A549 (cell line): ENCODE measurements around the gene SPSB3. TPM values are rescaled to one million over a fixed set of nuclear protein-coding genes. Genes with fewer than 3 reads are reported as not detected.

Experiments used
- ATAC-seq, 2 experiments: fragments of 200-7000 bp in 1 of 2; fragments of >200 bp in 1 of 2; cut with Nextera tagmentation in 1 of 2; cut with Tn5 transposase in 1 of 2; 3 replicates each; pipeline versions ENCODE4 v1.8.0 to v1.9.1; 2018 to 2020; ENCODE audit warnings: mild to moderate bottlenecking in 1 of 2, moderate library complexity in 1 of 2
- CTCF ChIA-PET: fragments of 300-600 bp; sonication (Branson Sonifier 250); formaldehyde crosslinking; extraction: SDS; loops from one replicate; lab custom pipeline; 2021; ENCODE audit warnings: antibody characterized with exemption, inconsistent platforms; lab: Yijun Ruan, JAX
- POLR2A ChIA-PET: fragments of 350-600 bp; formaldehyde crosslinking; extraction: SDS; loops from one replicate; lab custom pipeline; 2021; ENCODE audit warnings: antibody characterized with exemption, inconsistent platforms; lab: Yijun Ruan, JAX
- DNase-seq, 2 experiments: peaks; one replicate each; pipeline versions ENCODE4 v3.0.0 to v3.0.0-alpha.2; 2011 to 2016; ENCODE audit warnings: low read depth in 1 of 2, low spot score in 1 of 2
- FAIRE-seq: peaks from 2 replicates; lab custom pipeline; 2011; peaks lifted over from hg19 to GRCh38; lab: Jason Lieb, UNC
- H3K27ac ChIP-seq, 2 experiments: fragments of >200 bp; sonication (Bioruptor Twin); formaldehyde crosslinking; 3 replicates each; pipeline ENCODE4 v1.5.1; 2016 to 2017
- H3K4me1 ChIP-seq: fragments of >200 bp; sonication (Bioruptor Twin); formaldehyde crosslinking; 3 replicates; pipeline ENCODE4 v1.6.1; 2016
- H3K4me2 ChIP-seq: fragments of >200 bp; sonication (Bioruptor Twin); formaldehyde crosslinking; 3 replicates; pipeline ENCODE4 v1.6.1; 2016
- H3K4me3 ChIP-seq: fragments of >200 bp; sonication (Bioruptor Twin); formaldehyde crosslinking; 3 replicates; pipeline ENCODE4 v1.5.1; 2016
- H3K9me3 ChIP-seq: fragments of >200 bp; sonication (Bioruptor Twin); formaldehyde crosslinking; 3 replicates; pipeline ENCODE4 v1.6.1; 2016
- CEBPB ChIP-seq, 2 experiments: fragments of >200 bp in 1 of 2; sonication (Bioruptor Twin) in 1 of 2; formaldehyde crosslinking in 1 of 2; IDR thresholded peaks; 2 replicates each; pipeline ENCODE4 v1.6.1; 2012 to 2016
- FOXS1 ChIP-seq: fragments of 250-450 bp; sonication (Bioruptor Pico); IDR thresholded peaks from 2 replicates; pipeline ENCODE4 v1.5.0; 2020; ENCODE audit warnings: mild to moderate bottlenecking, moderate library complexity
- NFE2L2 ChIP-seq: fragments of 150-350 bp; conservative IDR thresholded peaks from 2 replicates; pipeline ENCODE4 v1.6.1; 2014; ENCODE audit warnings: low read length
- PBX3 ChIP-seq: IDR thresholded peaks from 2 replicates; pipeline ENCODE4 v1.6.1; 2012
- POLR2A ChIP-seq: IDR thresholded peaks from 2 replicates; pipeline ENCODE4 v1.6.1; 2012; ENCODE audit warnings: mild to moderate bottlenecking, low read length
- POLR2AphosphoS2 ChIP-seq: conservative IDR thresholded peaks from 2 replicates; pipeline ENCODE4 v1.6.1; 2012; ENCODE audit warnings: low read length, improper control_type of control experiment, inconsistent platforms
- REST ChIP-seq: fragments of 200-600 bp; sonication (generic); IDR thresholded peaks from 2 replicates; pipeline ENCODE4 v1.6.1; 2016; ENCODE audit warnings: antibody characterized with exemption, mild to moderate bottlenecking, moderate library complexity
- SMC3 ChIP-seq: fragments of >200 bp; sonication (Bioruptor Twin); formaldehyde crosslinking; IDR thresholded peaks from 3 replicates; pipeline ENCODE4 v1.6.1; 2018; ENCODE audit warnings: inconsistent platforms
- SREBF2 ChIP-seq: fragments of 450-650 bp; IDR thresholded peaks from 2 replicates; pipeline ENCODE4 v1.6.1; 2014; ENCODE audit warnings: mild to moderate bottlenecking, moderate library complexity
- ZC3H11A ChIP-seq: fragments of 450-650 bp; IDR thresholded peaks from 2 replicates; pipeline ENCODE4 v1.6.1; 2014; ENCODE audit warnings: antibody characterized with exemption, mild to moderate bottlenecking
- WGBS: methylation state at CpG from one replicate; pipeline ENCODE4 v1.1.6; 2017; ENCODE audit errors: missing lambda C conversion rate; 5-methylcytosine and 5-hydroxymethylcytosine counted together
- polyA plus RNA-seq, 4 experiments: library from polyadenylated mRNA; depleted of rRNA in 3 of 4; stranded (reverse); fragments of >200 nt; fragmentation: RNase III in 1 of 4; extraction: RNeasy Plus Mini Kit Qiagen cat#74134 plus additional on column Dnase treatment in 1 of 4; gene quantifications; 2 replicates in 3 of 4; 3 replicates in 1 of 4; pipeline ENCODE4 v1.2.3, GENCODE V29; 2011 to 2017

Gene SPSB3
- polyA plus RNA-seq, 2 of the 4 experiments (the other 2 are of a cell fraction) = 9.2 to 14.6 TPM

DNA sequence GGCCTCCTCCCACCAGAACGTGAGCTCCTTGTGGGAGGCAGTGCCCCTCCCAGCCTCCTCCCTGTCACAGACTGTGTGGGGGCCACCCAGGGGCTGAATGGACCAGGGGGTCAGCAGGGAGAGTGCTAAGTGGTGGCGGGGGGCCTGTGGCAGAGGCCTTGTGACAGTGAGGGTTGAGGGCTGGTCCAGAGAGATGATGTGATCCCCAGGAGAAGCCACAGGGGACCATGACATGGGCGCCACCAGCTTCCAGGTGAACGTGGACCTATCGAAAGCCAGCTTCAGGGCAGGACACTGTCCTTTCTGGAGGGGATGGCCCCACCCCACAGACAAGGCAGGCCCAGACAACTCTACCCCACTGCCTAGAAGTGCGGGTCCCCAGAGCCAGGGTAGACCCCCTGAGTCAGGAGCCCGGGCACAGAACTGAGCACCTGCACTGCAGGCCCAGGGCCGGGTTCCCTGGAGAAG lies 3.1 kb downstream of the SPSB3 start:
- ChIA-PET CTCF (interaction anchor here (0.8 to 1.3 kb wide), 3 partner anchors 8 to 72 kb away, joined by 3 to 5 read pairs (median 3); partner anchors contain the start of gene NME3), POLR2A (no interaction called here)
- no peak for ATAC-seq
- H3K27ac ChIP-seq = no peak overlapping the region; a peak in 1 of 6 replicates
- no peak overlapping the region for H3K4me2 ChIP-seq
- 94% methylated on average over 6 of the region's 8 CpGs for WGBS
- H3K9me3 ChIP-seq = no peaks in the 10 kb centered on the region
- TF ChIP-seq CEBPB (IDR thresholded peaks at IDR 0.05) = no peak
- TF ChIP-seq POLR2AphosphoS2 = 0 out of 2 replicates have a peak, but pooled peaks have one; percentile 16
- no peak for FAIRE-seq
- H3K4me1 ChIP-seq = peaks cover 24% of the 10 kb centered on the region
- no peak for DNase-seq
- no peak overlapping the region for H3K4me3 ChIP-seq

DNA sequence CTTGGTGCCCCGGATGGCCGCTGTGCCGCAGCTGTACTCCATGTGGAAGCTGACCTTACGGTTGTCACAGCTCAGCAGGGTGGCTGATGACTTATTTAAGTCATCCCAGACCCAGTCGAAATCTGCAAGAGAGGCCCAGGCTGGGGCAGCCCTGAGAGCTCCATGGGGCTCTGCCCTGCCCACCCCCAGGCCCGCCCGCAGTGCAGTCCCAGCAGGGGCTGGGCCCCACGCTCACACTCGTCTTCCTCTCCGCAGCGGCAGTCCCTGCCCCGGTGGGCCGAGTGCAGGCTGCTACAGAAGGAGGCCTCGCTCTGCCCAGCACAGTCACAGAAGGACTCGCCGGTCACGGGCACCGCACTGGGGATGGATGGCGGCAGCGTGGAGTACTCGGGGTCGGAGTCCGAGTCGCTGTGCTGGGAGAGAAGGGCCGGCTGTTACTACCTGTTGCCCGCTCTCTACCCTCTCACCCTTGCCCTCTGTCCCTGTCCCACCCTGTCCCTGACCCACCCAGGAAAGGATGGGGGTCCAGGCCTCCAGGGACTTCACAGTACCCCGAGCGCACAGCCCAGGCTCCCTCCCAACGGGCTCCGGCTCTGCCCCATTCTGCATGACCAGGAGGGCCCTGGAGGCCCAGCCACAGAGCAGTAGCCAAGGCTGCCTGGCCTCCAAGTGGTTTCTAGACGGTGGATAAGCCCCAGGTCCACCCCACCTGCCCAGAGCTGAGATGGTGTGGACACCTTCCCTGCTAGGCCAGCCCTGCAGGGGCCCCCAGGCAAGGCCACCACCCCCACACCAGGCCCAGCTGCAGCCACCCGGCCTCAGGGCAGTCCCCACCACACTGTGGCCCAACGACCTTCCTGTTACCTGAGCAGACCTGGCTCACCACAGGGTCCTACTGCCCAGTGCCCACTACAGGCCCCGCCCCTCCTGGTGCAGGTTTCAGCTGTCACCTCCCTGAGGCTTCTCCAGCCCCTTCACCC lies 3.9 kb downstream of the SPSB3 start:
- FAIRE-seq (no peak), ATAC-seq (no peak), DNase-seq (no peak)
- CTCF ChIA-PET = interaction anchor here (0.8 to 1.1 kb wide), 4 partner anchors 11 to 86 kb away, joined by 3 read pairs; no protein-coding TSS in a partner anchor
- Histone ChIP-seq H3K4me3 (no peak overlapping the region), H3K27ac (no peak overlapping the region), H3K4me2 (no peak overlapping the region), H3K9me3 (no peaks in the 10 kb centered on the region), H3K4me1 (peaks cover 23% of the 10 kb centered on the region)
- POLR2A ChIA-PET = no interaction called here
- 85% methylated on average over 21 of the region's 34 CpGs for WGBS
- no peak for TF ChIP-seq NFE2L2
- no peak for TF ChIP-seq SREBF2
- TF ChIP-seq ZC3H11A = no peak
- TF ChIP-seq FOXS1 (CRISPR knock-in tag) = no peak
- peak; percentile 44 for TF ChIP-seq PBX3
- no peak for TF ChIP-seq REST
- TF ChIP-seq POLR2A = peak; percentile 13; the same call in 1 of the 2 replicates
- no peak for TF ChIP-seq SMC3

- no peak for FAIRE-seq
These were observed 4.8 kb downstream of the SPSB3 start for GRCh38 chr16:1777375-1778199.

More at GRCh38 chr16:1777375-1778199, 4.8 kb downstream of the SPSB3 start:
- Histone ChIP-seq H3K4me3 (no peak overlapping the region), H3K27ac (no peak overlapping the region), H3K4me2 (no peak overlapping the region), H3K4me1 (peaks cover 23% of the 10 kb centered on the region), H3K9me3 (no peaks in the 10 kb centered on the region)
- no peak for DNase-seq
- CTCF ChIA-PET = interaction anchor here (0.8 to 1.6 kb wide), 3 partner anchors 12 to 152 kb away, joined by 3 to 6 read pairs (median 3); no protein-coding TSS in a partner anchor
- POLR2A ChIA-PET = no interaction called here
- TF ChIP-seq PBX3 = 0 out of 2 replicates have a peak, but pooled peaks have one; percentile 9
- no peak for TF ChIP-seq SMC3
- peak; percentile 5; the same call in 1 of the 2 replicates for TF ChIP-seq POLR2A
- 86% methylated on average over 32 of the region's 36 CpGs for WGBS
- no peak for ATAC-seq
